Measurements from ENCODE around the gene ADGRF1.

GRCh38 chr6:47056832-47057231 is 14.7 kb upstream of the ADGRF1 start:
- TF ChIP-seq CTCF (IDR thresholded peaks at IDR 0.05 in 2 of 3, conservative IDR thresholded peaks at IDR 0.05 in 1 of 3; ENCODE audit: borderline replicate concordance in 1 of 3, insufficient read depth in 1 of 3, low read depth in 2 of 3, low read length in 2 of 3) (no peak), POLR2AphosphoS5 (IDR thresholded peaks at IDR 0.05; ENCODE audit: low read depth, low read length) (no peak), SIN3A (IDR thresholded peaks at IDR 0.05; ENCODE audit: low read depth) (no peak), FOSL1 (IDR thresholded peaks at IDR 0.05; ENCODE audit: low read depth) (no peak), EZH2 (IDR thresholded peaks at IDR 0.05) (no peak)
